HepG2 (cell line): ENCODE data around the gene APOBEC3B. TPM values are rescaled to one million over a fixed set of nuclear protein-coding genes. Genes with fewer than 3 reads are reported as not detected.

Experiments used
- ATAC-seq: fragments of 200-7000 bp; cut with Tn5 transposase; 3 replicates; pipeline ENCODE4 v1.9.1; 2020; ENCODE audit warnings: mild to moderate bottlenecking, moderate library complexity
- BruUV-seq: library from RNA; stranded (reverse); fragments of 400-500 nt; replicated peaks from 2 replicates; lab custom pipeline; 2021; lab: Mats Ljungman, UMichigan
- CTCF ChIA-PET: fragments of 300-600 bp; formaldehyde crosslinking; extraction: SDS; loops from one replicate; lab custom pipeline; 2021; ENCODE audit warnings: low total read pairs, inconsistent platforms, low intra/inter-chr PET ratio; lab: Yijun Ruan, JAX
- POLR2A ChIA-PET: fragments of 350-600 bp; sonication (Branson Sonifier 250); formaldehyde crosslinking; loops from one replicate; lab custom pipeline; 2020; ENCODE audit warnings: antibody characterized with exemption, inconsistent platforms; lab: Yijun Ruan, JAX
- DNase-seq: peaks from one replicate; pipeline ENCODE4 v3.0.0-alpha.2; 2015; ENCODE audit warnings: low spot score
- FAIRE-seq: peaks from 3 replicates; lab custom pipeline; 2011; peaks lifted over from hg19 to GRCh38; lab: Jason Lieb, UNC
- H2AFZ ChIP-seq: one replicate; pipeline ENCODE4 v1.6.1; 2011; ENCODE audit warnings: low read length, inconsistent platforms
- H3K27ac ChIP-seq: fragments of 300-600 bp; 3 replicates; pipeline ENCODE4 v1.8.0; 2011; ENCODE audit warnings: mixed run types, mild to moderate bottlenecking, mixed read lengths, low read length, inconsistent platforms; ENCODE audit not compliant: insufficient read depth; ENCODE audit errors: extremely low read length
- H3K27me3 ChIP-seq, 2 experiments: fragments of 200-600 bp in 1 of 2; 2 replicates in 1 of 2; 3 replicates in 1 of 2; pipeline versions ENCODE4 v1.6.0 to v1.8.0; 2011; ENCODE audit warnings: low read length in 2 of 2, mild to moderate bottlenecking in 2 of 2, moderate library complexity in 2 of 2, inconsistent platforms in 1 of 2; ENCODE audit not compliant: insufficient read depth in 2 of 2, control insufficient read depth in 1 of 2
- H3K36me3 ChIP-seq, 2 experiments: fragments of 200-600 bp in 1 of 2; replicated peaks in 1 of 2; 2 replicates in 1 of 2; 3 replicates in 1 of 2; pipeline versions ENCODE4 v1.5.1 to v1.8.0; 2011; ENCODE audit warnings: low read length in 2 of 2, inconsistent platforms in 1 of 2; ENCODE audit not compliant: insufficient read depth in 2 of 2, control insufficient read depth in 1 of 2
- H3K4me1 ChIP-seq: 2 replicates; pipeline ENCODE4 v1.5.1; 2012; ENCODE audit warnings: low read length, inconsistent platforms; ENCODE audit not compliant: insufficient read depth
- H3K4me2 ChIP-seq: 2 replicates; pipeline ENCODE4 v1.6.0; 2011; ENCODE audit warnings: low read depth, low read length, inconsistent platforms
- H3K4me3 ChIP-seq, 3 experiments: fragments of 200-600 bp in 1 of 3; sonication (generic), shearing (Covaris generic) in 1 of 3; replicated peaks in 1 of 3; 2 replicates each; pipeline ENCODE4 v1.5.1; 2011 to 2016; ENCODE audit warnings: low read length in 3 of 3, inconsistent platforms in 2 of 3, low read depth in 2 of 3, mild to moderate bottlenecking in 2 of 3, control low read depth in 1 of 3, mixed read lengths in 1 of 3; ENCODE audit not compliant: insufficient read depth in 1 of 3
- H3K79me2 ChIP-seq: one replicate; pipeline ENCODE4 v1.6.1; 2011; ENCODE audit warnings: low read length, inconsistent platforms; ENCODE audit not compliant: insufficient read depth
- H3K9ac ChIP-seq: 2 replicates; pipeline ENCODE4 v1.6.0; 2011; ENCODE audit warnings: mild to moderate bottlenecking, low read depth, low read length, inconsistent platforms; ENCODE audit not compliant: insufficient read depth
- H3K9me3 ChIP-seq: 2 replicates; pipeline ENCODE4 v1.5.1; 2012; ENCODE audit warnings: mild to moderate bottlenecking, low read length
- H4K20me1 ChIP-seq: 2 replicates; pipeline ENCODE4 v1.6.0; 2011; ENCODE audit warnings: inconsistent platforms, mild to moderate bottlenecking, low read length, moderate library complexity; ENCODE audit not compliant: insufficient read depth
- CENPT ChIP-seq: sonication (generic); formaldehyde crosslinking; IDR thresholded peaks from 2 replicates; pipeline ENCODE4 v1.8.0; 2022; ENCODE audit warnings: low read depth, mild to moderate bottlenecking, moderate library complexity, missing genetic modification reagents
- CTCF ChIP-seq: sonication (generic); formaldehyde crosslinking; IDR thresholded peaks from 2 replicates; pipeline ENCODE4 v1.5.0; 2020; ENCODE audit warnings: mild to moderate bottlenecking, missing genetic modification reagents, moderate library complexity
- RFX1 ChIP-seq: fragments of 450-650 bp; IDR thresholded peaks from 2 replicates; pipeline ENCODE4 v1.6.1; 2017
- ZMYM3 ChIP-seq: sonication (generic); formaldehyde crosslinking; IDR thresholded peaks from 2 replicates; pipeline ENCODE4 v1.5.1; 2020; ENCODE audit warnings: mild to moderate bottlenecking, missing genetic modification reagents
- ZNF263 ChIP-seq: sonication (generic); formaldehyde crosslinking; IDR thresholded peaks from 2 replicates; pipeline ENCODE4 v1.4.0; 2020; ENCODE audit warnings: missing genetic modification reagents
- ZNF335 ChIP-seq: sonication (generic); formaldehyde crosslinking; IDR thresholded peaks from 2 replicates; pipeline ENCODE4 v1.4.0; 2020; ENCODE audit warnings: missing genetic modification reagents
- ZNF572 ChIP-seq: sonication (generic); formaldehyde crosslinking; IDR thresholded peaks from 2 replicates; pipeline ENCODE4 v1.5.1; 2020; ENCODE audit warnings: mild to moderate bottlenecking, missing genetic modification reagents
- WGBS: methylation state at CpG from one replicate; pipeline ENCODE4 v1.1.6; 2017; ENCODE audit warnings: low lambda C conversion rate; 5-methylcytosine and 5-hydroxymethylcytosine counted together
- in situ Hi-C: cut with HindIII; loops from 2 replicates; pipeline ENCODE4 v1.10.0; 2017; ENCODE audit warnings: low pct_unique_long_range_greater_than_20kb; ENCODE audit not compliant: extremely low pct_ligation_motif_present
- intact Hi-C: fragments of 100-400 bp; cut with micrococcal nuclease; formaldehyde crosslinking; loops from one replicate; pipeline ENCODE4 v1.10.0; 2022; ENCODE audit not compliant: unreplicated experiment
- polyA plus RNA-seq, 8 experiments: library from polyadenylated mRNA; depleted of rRNA in 3 of 8; stranded (reverse) in 7 of 8; unstranded in 1 of 8; fragments of >200 nt; fragmentation: Illumina TruSeq in 4 of 8; extraction: Trizol in 4 of 8; gene quantifications; 2 replicates each; pipeline versions ENCODE4 v1.2.1 to v1.2.3, GENCODE V29; 2011 to 2016; ENCODE audit warnings: low read depth in 4 of 8, missing spikeins in 1 of 8, mixed read lengths in 1 of 8; ENCODE audit not compliant: insufficient read depth in 1 of 8
- total RNA-seq, 5 experiments: library from RNA; depleted of rRNA; stranded (reverse); fragments of >200 nt; fragmentation: Illumina TruSeq; extraction: Trizol; gene quantifications; 2 replicates each; pipeline ENCODE4 v1.2.3, GENCODE V29; 2016; ENCODE audit warnings: low read depth in 1 of 5

Gene APOBEC3B
- total and polyA plus RNA-seq, 2 of the 13 experiments (the other 11 are each of a cell fraction or from before 2014, with no cell fraction given), result 6.7 to 8.8 TPM

DNA sequence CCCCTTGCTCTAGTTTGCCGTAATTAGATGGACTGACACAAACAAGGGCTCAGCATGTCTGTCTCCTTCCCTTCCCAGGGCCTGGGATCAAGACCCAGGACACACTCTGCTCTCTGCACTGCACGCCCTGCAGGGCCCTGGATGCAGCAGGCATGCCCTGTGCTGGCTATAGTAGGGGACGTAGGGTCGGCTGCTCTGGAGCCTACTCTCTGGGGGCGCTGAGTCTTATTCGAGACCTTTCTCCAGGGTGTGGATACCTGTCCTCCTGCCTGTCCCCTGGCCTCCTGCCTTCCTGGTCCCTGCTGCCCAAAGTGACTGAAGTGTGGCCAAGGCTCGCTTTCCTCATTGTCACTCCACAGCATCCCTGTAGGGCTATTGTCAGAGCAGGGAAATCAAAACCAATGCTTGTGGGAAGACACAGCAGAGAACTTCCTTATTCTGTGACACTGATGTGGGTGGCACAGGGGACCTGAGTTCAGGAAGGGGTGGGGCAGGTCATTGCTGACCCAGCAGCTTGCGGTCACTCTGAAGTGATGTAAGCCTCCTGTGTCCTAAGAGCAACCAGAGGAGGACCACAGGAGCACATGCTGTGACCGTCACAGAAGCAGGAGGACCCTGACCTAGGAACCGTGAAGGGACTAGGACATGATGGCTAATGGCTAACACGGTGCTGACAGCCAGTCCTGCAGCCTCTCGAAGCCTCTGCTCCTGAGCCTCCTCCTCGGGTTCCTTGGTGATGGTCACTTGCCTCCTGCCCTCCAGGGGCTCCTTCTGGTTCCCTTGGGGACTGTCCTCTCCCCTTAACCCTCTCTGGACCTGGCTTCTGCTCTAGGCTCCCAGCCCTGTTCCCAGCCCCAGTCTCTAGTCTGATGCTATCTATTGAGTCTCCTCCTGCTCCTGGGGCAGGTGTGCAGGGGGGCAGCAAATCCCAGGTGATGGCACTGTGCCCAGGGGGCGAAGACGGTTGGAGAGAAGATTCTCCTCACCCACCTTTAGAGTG, 14.4 kb upstream of the APOBEC3B start:
- Histone ChIP-seq H4K20me1 (no peaks in the 10 kb centered on the region), H3K4me1 (peaks cover 26% of the 10 kb centered on the region), H3K4me3 (no peak overlapping the region), H2AFZ (no peak overlapping the region), H3K27me3 (peaks cover 7 to 30% of the 10 kb centered on the region in 2 experiments; a peak in 4 of 5 replicates), H3K9ac (no peak overlapping the region), H3K27ac (no peak overlapping the region), H3K79me2 (no peaks in the 10 kb centered on the region), H3K36me3 (no peaks in the 10 kb centered on the region), H3K4me2 (no peak overlapping the region), H3K9me3 (no peaks in the 10 kb centered on the region)
- intact Hi-C loops, result no loop called here
- in situ Hi-C loops, result no loop called here
- no TSS peak for BruUV-seq
- ChIA-PET CTCF (no interaction called here), POLR2A (no interaction called here)
- 0 out of 2 replicates have a peak, but pooled peaks have one; percentile 34 for TF ChIP-seq ZNF263
- no peak for TF ChIP-seq ZNF572
- no peak for TF ChIP-seq ZMYM3 (CRISPR knock-in tag)
- DNase-seq (no peak), ATAC-seq (no peak), FAIRE-seq (no peak)
- WGBS, result 38% methylated on average over 7 of the region's 15 CpGs

DNA sequence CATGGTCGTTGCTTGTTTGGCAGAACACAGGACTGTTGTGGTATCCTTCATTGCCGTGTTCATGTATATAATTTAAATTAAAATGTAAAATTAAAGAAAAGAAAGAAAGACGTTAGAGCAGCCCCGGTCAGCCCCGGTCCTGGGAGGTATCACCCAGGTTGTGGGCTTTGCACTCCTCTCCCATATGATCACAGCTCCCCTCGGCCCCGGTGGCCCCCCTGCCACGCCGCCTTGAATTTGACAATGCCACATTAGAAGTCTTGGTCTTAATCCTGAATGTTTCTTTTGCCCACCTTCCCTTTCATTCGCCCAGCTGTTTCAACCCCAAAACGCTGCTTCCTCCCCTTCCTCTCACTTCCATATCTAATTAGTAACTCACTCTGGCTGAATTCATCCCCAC, 13.3 kb upstream of the APOBEC3B start:
- no TSS peak for BruUV-seq
- no peak for TF ChIP-seq CTCF (CRISPR knock-in tag)
- no peak for TF ChIP-seq CENPT (CRISPR knock-in tag)
- TF ChIP-seq RFX1, result no peak
- TF ChIP-seq ZNF335, result no peak
- Histone ChIP-seq H3K9me3 (no peaks in the 10 kb centered on the region), H3K4me3 (no peak overlapping the region), H3K27ac (no peak overlapping the region), H3K4me2 (no peak overlapping the region), H3K4me1 (peaks cover 21% of the 10 kb centered on the region), H4K20me1 (no peaks in the 10 kb centered on the region; the same call in 1 of the 2 replicates), H3K36me3 (no peaks in the 10 kb centered on the region), H3K9ac (no peak overlapping the region), H3K79me2 (no peaks in the 10 kb centered on the region), H2AFZ (no peak overlapping the region), H3K27me3 (peaks cover 7 to 30% of the 10 kb centered on the region in 2 experiments; a peak in 4 of 5 replicates)
- in situ Hi-C loops (no loop called here), intact Hi-C loops (no loop called here)
- FAIRE-seq (no peak), DNase-seq (no peak), ATAC-seq (no peak)
- CTCF ChIA-PET, result no interaction called here
- WGBS, result 54% methylated on average over 11 of the region's 11 CpGs
- POLR2A ChIA-PET, result no interaction called here
